Muscle of leg (tissue), 11 donors: ENCODE results near the gene KAT2A. TPM values are rescaled to one million over a fixed set of nuclear protein-coding genes. Genes with fewer than 3 reads are reported as not detected.
"Not testable (repeated sequence)": the region's sequence is repeated elsewhere in the genome, so short reads cannot be mapped to it uniquely, and the experiment has no call there.

Experiments used
- DNase-seq: peaks from one replicate; pipeline ENCODE4 v3.0.0; 2013
- H3K27ac ChIP-seq: one replicate; pipeline ENCODE4 v1.5.1; 2013; ENCODE audit warnings: mild to moderate bottlenecking, low read length, control low read depth
- H3K27me3 ChIP-seq: one replicate; pipeline ENCODE4 v1.6.1; 2013; ENCODE audit warnings: low read length; ENCODE audit not compliant: control insufficient read depth, insufficient read depth
- H3K36me3 ChIP-seq: one replicate; pipeline ENCODE4 v1.6.1; 2013; ENCODE audit warnings: low read length; ENCODE audit not compliant: control insufficient read depth, insufficient read depth
- H3K4me1 ChIP-seq: one replicate; pipeline ENCODE4 v1.6.1; 2013; ENCODE audit warnings: low read length; ENCODE audit not compliant: control insufficient read depth, insufficient read depth
- H3K4me3 ChIP-seq: one replicate; pipeline ENCODE4 v1.5.1; 2013; ENCODE audit warnings: low read length, control low read depth
- H3K9me3 ChIP-seq: replicated peaks from 2 replicates; pipeline ENCODE4 v1.6.1; 2013; ENCODE audit warnings: low read depth, low read length; ENCODE audit not compliant: control insufficient read depth
- WGBS: methylation state at CpG from one replicate; pipeline ENCODE4 v1.1.5; 2013; ENCODE audit warnings: missing lambda C conversion rate; ENCODE audit not compliant: insufficient coverage; 5-methylcytosine and 5-hydroxymethylcytosine counted together
- polyA plus RNA-seq, 8 donors: library from polyadenylated mRNA; unstranded; fragments of 120-200 nt; gene quantifications; one replicate each; pipeline versions ENCODE4 v1.2.1 to v1.2.3, GENCODE V29; 2013; ENCODE audit warnings: inconsistent platforms in 1 of 8, low replicate concordance in 1 of 8; ENCODE audit not compliant: insufficient read length in 8 of 8, insufficient read depth in 1 of 8
- total RNA-seq: library from RNA; stranded (reverse); fragments of 120-200 nt; gene quantifications from one replicate; pipeline ENCODE4 v1.2.4, GENCODE V29; 2013

The KAT2A gene
- total and polyA plus RNA-seq, 9 donors = 16.7 to 62.0 (median 46.3) TPM

- no peaks in the 10 kb centered on the region for H3K36me3 ChIP-seq
- peaks cover 7% of the 10 kb centered on the region for H3K4me1 ChIP-seq
- no peak for DNase-seq
- no peak overlapping the region for H3K27ac ChIP-seq
- no peaks in the 10 kb centered on the region for H3K27me3 ChIP-seq
- no peaks in the 10 kb centered on the region for H3K9me3 ChIP-seq
- 59% methylated on average over 12 of the region's 14 CpGs for WGBS
- H3K4me3 ChIP-seq = no peak overlapping the region
Measured at GRCh38 chr17:42159796-42160530, 38.8 kb upstream of the KAT2A start.

DNA sequence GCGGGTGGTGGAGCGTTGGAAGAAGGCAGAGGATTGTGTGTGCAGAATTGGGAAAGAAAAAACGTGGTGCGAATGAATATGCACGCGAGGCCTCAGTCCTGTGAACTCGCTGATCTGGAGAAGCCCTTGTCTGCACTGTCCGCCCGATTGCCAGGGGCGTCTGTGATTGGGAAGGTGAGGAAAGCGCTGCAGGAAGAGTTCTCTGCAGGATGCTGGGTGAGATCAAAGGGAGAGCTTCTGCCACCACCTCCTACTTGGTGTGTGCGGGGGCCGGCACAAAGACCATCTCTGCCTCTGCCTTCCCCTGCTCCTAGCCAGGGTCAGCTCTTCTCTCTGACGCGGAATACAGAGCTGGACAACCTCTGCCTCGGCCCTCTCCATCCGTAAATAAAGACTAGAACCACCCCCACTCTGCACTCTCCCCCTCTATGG, 34.5 kb upstream of the KAT2A start:
- H3K4me3 ChIP-seq = peak overlapping the region; percentile 97
- DNase-seq = no peak

DNA sequence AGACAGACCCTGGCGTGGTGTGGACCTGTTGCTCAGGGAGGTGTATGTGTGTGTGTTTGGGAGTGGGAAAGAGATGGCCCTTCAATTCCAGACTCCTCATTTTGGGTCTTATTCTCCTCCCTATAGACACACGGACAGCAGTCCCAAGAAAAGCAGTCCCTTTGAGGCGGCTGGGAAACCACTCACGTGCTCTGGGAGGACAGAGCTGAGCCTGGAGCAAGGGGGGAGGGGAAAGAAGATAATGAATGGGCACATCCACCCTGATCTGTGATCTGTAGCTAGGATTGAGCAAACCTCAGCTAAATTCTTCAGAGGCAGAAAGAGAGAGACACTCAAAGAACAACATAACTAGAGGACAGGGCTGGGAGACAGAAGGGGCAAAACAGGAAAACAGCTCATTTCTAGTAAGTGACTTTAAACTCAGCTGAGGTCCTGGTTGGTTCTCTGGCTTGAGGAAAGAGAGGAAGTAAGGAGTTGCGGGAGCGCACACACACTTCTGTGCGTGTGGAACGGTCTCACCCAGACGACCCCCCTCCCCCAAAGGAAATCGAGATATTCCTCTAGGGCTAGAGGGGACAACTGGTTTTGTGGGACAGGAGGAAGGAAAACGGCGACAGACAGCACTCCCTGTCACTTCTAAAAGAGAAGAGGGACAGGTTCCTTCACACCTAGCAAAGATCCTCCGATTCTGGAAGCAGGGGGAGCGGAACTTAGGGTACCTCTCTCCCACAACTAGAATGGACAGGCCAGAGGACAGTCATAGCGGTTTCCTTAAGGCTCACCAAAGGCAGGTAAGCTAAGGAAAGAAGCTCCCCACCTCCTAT, 33.0 kb upstream of the KAT2A start:
- Histone ChIP-seq H3K4me3 (peak overlapping the region; percentile 97), H3K9me3 (no peaks in the 10 kb centered on the region), H3K27me3 (no peaks in the 10 kb centered on the region), H3K36me3 (peaks cover 27% of the 10 kb centered on the region), H3K4me1 (peaks cover 17% of the 10 kb centered on the region), H3K27ac (peak overlapping the region; percentile 36)
- WGBS = 0% methylated on average over 1 of the region's 15 CpGs
- no peak for DNase-seq

More for the DNA sequence above, 34.5 kb upstream of the KAT2A start:
- Histone ChIP-seq H3K27ac (no peak overlapping the region), H3K9me3 (no peaks in the 10 kb centered on the region), H3K4me1 (peaks cover 17% of the 10 kb centered on the region), H3K36me3 (peaks cover 19% of the 10 kb centered on the region), H3K27me3 (no peaks in the 10 kb centered on the region)
- WGBS = 21% methylated on average over 16 of the region's 17 CpGs

- peaks cover 17% of the 10 kb centered on the region for H3K4me1 ChIP-seq
- 86% methylated on average over 9 of the region's 13 CpGs for WGBS
- no peak overlapping the region for H3K27ac ChIP-seq
Measured at GRCh38 chr17:42146911-42147607, 25.9 kb upstream of the KAT2A start.

GRCh38 chr17:42143138-42143537, 22.0 kb upstream of the KAT2A start:
- H3K36me3 ChIP-seq = peaks cover 30% of the 10 kb centered on the region
- H3K27me3 ChIP-seq, DNase-seq, H3K9me3 ChIP-seq, H3K4me3 ChIP-seq: not testable (repeated sequence)
- H3K4me1 ChIP-seq = peaks cover 43% of the 10 kb centered on the region
- peak overlapping the region; percentile 21 for H3K27ac ChIP-seq
- 81% methylated on average over 3 of the region's 4 CpGs for WGBS

More at GRCh38 chr17:42146911-42147607, 25.9 kb upstream of the KAT2A start:
- no peak overlapping the region for H3K4me3 ChIP-seq
- DNase-seq = no peak
- no peaks in the 10 kb centered on the region for H3K27me3 ChIP-seq
- peaks cover 39% of the 10 kb centered on the region for H3K36me3 ChIP-seq
- no peaks in the 10 kb centered on the region for H3K9me3 ChIP-seq

DNA sequence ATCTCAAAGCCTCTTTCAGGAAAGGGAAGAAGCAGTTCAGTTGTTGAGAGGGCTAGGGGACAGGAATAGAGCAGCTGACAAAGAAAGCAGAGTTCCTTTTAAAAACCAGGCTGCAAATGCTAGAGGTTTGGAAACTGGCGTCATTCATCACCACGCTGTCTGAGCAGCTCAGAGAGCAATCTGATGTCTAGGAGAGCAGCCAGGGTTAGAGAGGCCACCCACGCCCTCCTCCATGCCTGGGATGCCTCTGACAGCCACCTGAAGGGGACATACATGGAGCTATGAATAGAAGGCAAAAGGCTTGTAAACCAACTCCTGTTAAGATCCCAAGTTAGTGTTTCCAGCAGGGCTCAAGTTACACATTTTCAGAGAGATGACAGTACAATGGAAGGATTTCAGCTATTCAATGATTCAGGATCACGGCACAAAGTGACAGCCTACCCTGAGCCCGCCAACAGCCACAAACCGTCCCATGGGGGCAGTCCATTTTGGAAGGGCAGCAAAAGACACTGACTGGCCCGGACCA, 21.3 kb upstream of the KAT2A start:
- no peak overlapping the region for H3K4me3 ChIP-seq
- peaks cover 44% of the 10 kb centered on the region for H3K4me1 ChIP-seq
- 50% methylated on average over 3 of the region's 7 CpGs for WGBS
- peak; percentile 60 for DNase-seq
- peak overlapping the region; percentile 42 for H3K27ac ChIP-seq
- no peaks in the 10 kb centered on the region for H3K9me3 ChIP-seq
- H3K27me3 ChIP-seq = no peaks in the 10 kb centered on the region
- peaks cover 28% of the 10 kb centered on the region for H3K36me3 ChIP-seq

DNA sequence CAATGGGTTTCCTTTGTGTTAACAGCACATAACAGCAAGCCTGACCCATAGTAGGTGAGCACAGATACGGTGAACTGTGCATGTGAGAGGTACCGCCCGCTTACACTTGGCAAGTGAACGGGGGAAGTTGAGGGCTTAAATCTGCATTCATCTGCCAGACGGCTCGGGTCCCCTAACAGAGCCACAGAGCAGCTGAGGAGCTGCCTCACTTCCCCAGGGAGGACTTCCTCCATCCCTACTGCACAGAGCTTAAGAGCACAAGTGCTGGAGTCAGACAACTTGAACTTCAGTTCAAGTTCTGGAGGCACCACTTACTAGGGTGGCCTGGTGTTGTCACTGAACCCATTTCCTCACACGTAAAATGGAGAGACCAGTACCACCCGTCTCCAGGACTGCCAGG, 20.2 kb upstream of the KAT2A start:
- H3K4me1 ChIP-seq = peaks cover 47% of the 10 kb centered on the region
- no peaks in the 10 kb centered on the region for H3K9me3 ChIP-seq
- no peak overlapping the region for H3K27ac ChIP-seq
- no peak overlapping the region for H3K4me3 ChIP-seq
- DNase-seq = no peak
- WGBS = 76% methylated on average over 7 of the region's 8 CpGs
- H3K27me3 ChIP-seq = no peaks in the 10 kb centered on the region
- H3K36me3 ChIP-seq = peaks cover 26% of the 10 kb centered on the region

- H3K27me3 ChIP-seq, H3K4me3 ChIP-seq, DNase-seq, H3K9me3 ChIP-seq, H3K27ac ChIP-seq: not testable (repeated sequence)
- H3K4me1 ChIP-seq = peaks cover 50% of the 10 kb centered on the region
- 94% methylated on average over 3 of the region's 7 CpGs for WGBS
- peaks cover 32% of the 10 kb centered on the region for H3K36me3 ChIP-seq
Measured at GRCh38 chr17:42140690-42141089, 19.5 kb upstream of the KAT2A start.

DNA sequence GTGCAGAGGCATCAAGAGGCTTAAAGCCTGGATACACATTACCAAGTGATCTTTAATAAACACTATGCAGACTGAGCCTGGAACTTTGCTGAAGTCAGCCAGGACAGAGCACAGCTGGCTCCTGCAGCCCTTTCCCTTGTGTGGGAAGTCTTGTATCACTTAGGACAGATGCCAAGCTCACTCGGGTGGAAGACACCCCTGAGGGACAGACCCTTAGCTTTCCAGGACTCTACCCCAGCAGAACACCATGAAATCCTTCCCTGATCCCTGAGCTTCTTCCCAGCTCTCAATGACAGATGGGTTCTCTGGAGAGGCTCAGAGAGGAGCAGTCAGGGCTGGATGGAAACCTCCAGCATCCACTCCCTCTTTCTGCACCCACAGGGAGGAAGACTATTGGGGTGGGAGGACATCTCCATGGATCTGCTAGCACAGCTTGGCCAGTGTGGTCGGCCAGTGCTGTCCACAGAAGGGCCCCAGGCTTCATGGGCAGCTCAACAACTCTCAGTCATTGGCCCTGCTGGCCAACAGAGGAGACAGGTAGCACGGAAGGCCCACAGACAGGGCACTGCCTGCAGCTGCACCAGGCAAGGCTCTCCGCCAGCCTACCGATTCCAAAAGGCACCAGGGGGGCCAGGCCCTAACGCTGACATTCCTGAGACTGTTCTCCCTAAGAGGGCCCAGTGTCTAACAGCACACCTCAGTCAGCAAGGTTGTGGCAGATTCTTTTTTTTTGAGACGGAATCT, 17.8 kb upstream of the KAT2A start:
- 60% methylated on average over 5 of the region's 7 CpGs for WGBS

More for the DNA sequence above, 17.8 kb upstream of the KAT2A start:
- Histone ChIP-seq H3K27me3 (no peaks in the 10 kb centered on the region), H3K9me3 (no peaks in the 10 kb centered on the region), H3K4me3 (no peak overlapping the region), H3K4me1 (peaks cover 52% of the 10 kb centered on the region), H3K36me3 (peaks cover 26% of the 10 kb centered on the region), H3K27ac (peak overlapping the region; percentile 22)
- peak; percentile 55 for DNase-seq
